GM21528 (cell line): ENCODE data around the gene SMIM32.

ENCODE experiments used
- ATAC-seq: cut with Tn5 transposase; IDR thresholded peaks from one replicate; pipeline ENCODE4 v1.9.1; 2021; ENCODE audit warnings: mild to moderate bottlenecking, moderate library complexity; ENCODE audit not compliant: unreplicated experiment, low FRiP score

The SMIM32 gene

DNA sequence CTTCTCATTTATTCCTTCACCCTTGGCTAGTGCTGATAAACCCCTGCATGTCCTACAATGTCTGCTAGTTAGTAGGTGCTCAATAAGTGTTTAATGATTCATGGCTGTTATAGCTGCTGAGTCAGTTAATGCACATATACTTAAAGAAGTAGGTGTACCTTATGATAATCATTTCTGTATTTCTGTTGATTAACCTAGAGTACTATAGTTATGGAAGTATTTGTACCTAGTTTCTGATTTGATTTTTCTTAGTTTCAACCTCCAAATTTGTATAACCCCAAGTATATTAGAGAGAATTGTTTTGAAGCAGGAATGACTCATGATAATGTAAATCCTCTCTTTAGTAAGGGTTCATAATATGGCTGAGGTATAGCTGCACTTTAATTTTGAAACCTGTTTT is 51.4 kb downstream of the SMIM32 start:
- ATAC-seq = peak; percentile 77
